HEK293 (cell line): ENCODE measurements around the gene ABCG8.

Experiments
- CTCF ChIA-PET: fragments of 350-600 bp; formaldehyde crosslinking; extraction: SDS; loops from one replicate; lab custom pipeline; 2021; ENCODE audit warnings: antibody characterized with exemption; lab: Yijun Ruan, JAX
- POLR2A ChIA-PET: fragments of 300-600 bp; formaldehyde crosslinking; extraction: SDS; loops from one replicate; lab custom pipeline; 2020; ENCODE audit warnings: antibody characterized with exemption, inconsistent platforms; lab: Yijun Ruan, JAX
- H3K27ac ChIP-seq: fragments of 200-500 bp; sonication (Bioruptor generic); 2 replicates; pipeline ENCODE4 v1.5.1; 2014; ENCODE audit warnings: low read depth, low read length, control low read depth, inconsistent platforms; ENCODE audit errors: extremely low read depth
- H3K36me3 ChIP-seq, 2 experiments: fragments of 200-500 bp in 1 of 2; sonication (Bioruptor generic) in 1 of 2; 1 replicate in 1 of 2; 2 replicates in 1 of 2; pipeline ENCODE4 v1.5.1; 2014 to 2017; ENCODE audit warnings: inconsistent platforms in 2 of 2, low read length in 2 of 2; ENCODE audit not compliant: control insufficient read depth in 2 of 2, insufficient read depth in 1 of 2
- H3K4me1 ChIP-seq: fragments of 200-500 bp; sonication (Bioruptor generic); 2 replicates; pipeline ENCODE4 v1.5.1; 2014; ENCODE audit warnings: mild to moderate bottlenecking, low read length, inconsistent platforms; ENCODE audit not compliant: control insufficient read depth, insufficient read depth
- H3K4me3 ChIP-seq: 2 replicates; pipeline ENCODE4 v1.5.1; 2011; ENCODE audit warnings: low read depth, mild to moderate bottlenecking, control low read depth, low read length, moderate library complexity
- H3K9me3 ChIP-seq: fragments of 200-500 bp; sonication (Bioruptor generic); 2 replicates; pipeline ENCODE4 v1.5.1; 2014; ENCODE audit warnings: low read depth, low read length, inconsistent platforms; ENCODE audit not compliant: control insufficient read depth, insufficient read depth
- EGR2 ChIP-seq: fragments of 450-650 bp; formaldehyde crosslinking; IDR thresholded peaks from 2 replicates; pipeline ENCODE4 v1.5.1; 2016; ENCODE audit warnings: low read depth, missing biosample characterization, missing genetic modification characterization
- GFI1B ChIP-seq: fragments of 450-650 bp; formaldehyde crosslinking; IDR thresholded peaks from 2 replicates; pipeline ENCODE4 v1.5.1; 2016; ENCODE audit warnings: missing biosample characterization, missing genetic modification characterization
- GLI2 ChIP-seq: fragments of 450-650 bp; formaldehyde crosslinking; IDR thresholded peaks from 2 replicates; pipeline ENCODE4; 2017; ENCODE audit warnings: missing biosample characterization, missing genetic modification characterization, low read depth, borderline replicate concordance
- HOXD13 ChIP-seq: sonication (generic); formaldehyde crosslinking; IDR thresholded peaks from 2 replicates; pipeline ENCODE4 v1.8.0; 2022; ENCODE audit warnings: missing genetic modification reagents, borderline replicate concordance
- ZNF112 ChIP-seq: fragments of 450-650 bp; formaldehyde crosslinking; IDR thresholded peaks from 2 replicates; pipeline ENCODE4 v1.5.0; 2017; ENCODE audit warnings: missing biosample characterization, missing genetic modification characterization
- ZNF157 ChIP-seq: fragments of 450-650 bp; formaldehyde crosslinking; IDR thresholded peaks from 2 replicates; pipeline ENCODE4 v1.5.1; 2016; ENCODE audit warnings: missing biosample characterization, missing genetic modification characterization
- ZNF211 ChIP-seq: fragments of 450-650 bp; formaldehyde crosslinking; IDR thresholded peaks from 2 replicates; pipeline ENCODE4 v1.5.1; 2016; ENCODE audit warnings: low read depth, missing biosample characterization, missing genetic modification characterization
- ZNF239 ChIP-seq: fragments of 450-650 bp; formaldehyde crosslinking; IDR thresholded peaks from 2 replicates; pipeline ENCODE4 v1.5.1; 2016; ENCODE audit warnings: missing biosample characterization, missing genetic modification characterization
- ZNF366 ChIP-seq: fragments of 450-650 bp; formaldehyde crosslinking; conservative IDR thresholded peaks from 2 replicates; pipeline ENCODE4 v1.5.1; 2016; ENCODE audit warnings: missing biosample characterization, missing genetic modification characterization
- ZNF433 ChIP-seq: fragments of 450-650 bp; formaldehyde crosslinking; IDR thresholded peaks from 2 replicates; pipeline ENCODE4 v1.5.1; 2016; ENCODE audit warnings: missing biosample characterization, missing genetic modification characterization, low read depth
- ZNF600 ChIP-seq: fragments of 450-650 bp; formaldehyde crosslinking; IDR thresholded peaks from 2 replicates; pipeline ENCODE4 v1.5.1; 2016; ENCODE audit warnings: missing biosample characterization, missing genetic modification characterization
- ZNF624 ChIP-seq: fragments of 450-650 bp; formaldehyde crosslinking; IDR thresholded peaks from 2 replicates; pipeline ENCODE4 v1.5.1; 2017; ENCODE audit warnings: missing biosample characterization, missing genetic modification characterization
- ZNF747 ChIP-seq: fragments of 450-650 bp; formaldehyde crosslinking; IDR thresholded peaks from 2 replicates; pipeline ENCODE4 v1.5.1; 2016; ENCODE audit warnings: missing biosample characterization, missing genetic modification characterization
- TF ChIP-seq, protein P1 (sequence below): fragments of 450-650 bp; formaldehyde crosslinking; IDR thresholded peaks from 2 replicates; pipeline ENCODE4; 2016; ENCODE audit warnings: missing biosample characterization, missing genetic modification characterization
- TF ChIP-seq, protein P2 (sequence below): IDR thresholded peaks from 2 replicates; pipeline ENCODE4 v1.6.1; 2011; ENCODE audit warnings: mild to moderate bottlenecking, low read depth, low read length, borderline replicate concordance
- TF ChIP-seq, protein P3 (sequence below): fragments of 450-650 bp; formaldehyde crosslinking; conservative IDR thresholded peaks from 2 replicates; pipeline ENCODE4 v1.5.1; 2016; ENCODE audit warnings: low read depth, missing biosample characterization, missing genetic modification characterization
- TF ChIP-seq, protein P4 (sequence below): fragments of 450-650 bp; formaldehyde crosslinking; IDR thresholded peaks from 2 replicates; pipeline ENCODE4 v1.5.1; 2016; ENCODE audit warnings: missing biosample characterization, missing genetic modification characterization
- TF ChIP-seq, protein P5 (sequence below): fragments of 450-650 bp; formaldehyde crosslinking; IDR thresholded peaks from 2 replicates; pipeline ENCODE4 v1.5.1; 2016; ENCODE audit warnings: missing biosample characterization, missing genetic modification characterization
- TF ChIP-seq, protein P6 (sequence below): fragments of 450-650 bp; formaldehyde crosslinking; IDR thresholded peaks from 2 replicates; pipeline ENCODE4 v1.5.1; 2017; ENCODE audit warnings: missing biosample characterization, missing genetic modification characterization

Gene ABCG8

DNA sequence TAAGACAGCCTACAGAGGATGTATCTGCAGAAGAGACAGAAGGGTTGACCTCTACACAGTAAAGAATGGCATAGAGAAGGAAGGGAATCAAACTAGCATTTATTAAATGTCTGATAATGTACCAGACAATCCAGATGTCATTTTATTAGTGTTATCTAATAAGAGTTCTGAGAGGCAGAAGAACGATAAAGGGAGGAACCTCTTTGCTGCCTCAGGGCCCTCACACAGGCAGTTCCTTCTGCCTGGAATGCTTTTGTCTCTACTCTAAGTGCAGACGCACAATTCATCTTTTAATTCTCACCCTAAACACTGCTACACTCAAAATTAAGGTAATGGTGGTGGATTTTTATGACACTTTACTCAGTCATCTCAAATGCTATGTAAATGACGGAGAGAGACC is 92.5 kb downstream of the ABCG8 start:
- no peaks in the 10 kb centered on the region for H3K9me3 ChIP-seq
- POLR2A ChIA-PET = no interaction called here
- H3K27ac ChIP-seq = no peak overlapping the region
- no peak overlapping the region for H3K4me3 ChIP-seq
- no peaks in the 10 kb centered on the region for H3K4me1 ChIP-seq
- TF ChIP-seq ZNF433 (no peak), ZNF211 (tag by site-specific recombination) (no peak), ZNF624 (tag by site-specific recombination) (no peak), GFI1B (no peak), ZNF239 (tag by site-specific recombination) (no peak), ZNF157 (no peak), ZNF112 (tag by site-specific recombination) (no peak), ZNF600 (no peak), GLI2 (no peak), HOXD13 (CRISPR knock-in tag) (no peak), ZNF366 (tag by site-specific recombination) (no peak), EGR2 (tag by site-specific recombination) (no peak), ZNF747 (tag by site-specific recombination) (no peak)
- TF ChIP-seq, protein P1, sequence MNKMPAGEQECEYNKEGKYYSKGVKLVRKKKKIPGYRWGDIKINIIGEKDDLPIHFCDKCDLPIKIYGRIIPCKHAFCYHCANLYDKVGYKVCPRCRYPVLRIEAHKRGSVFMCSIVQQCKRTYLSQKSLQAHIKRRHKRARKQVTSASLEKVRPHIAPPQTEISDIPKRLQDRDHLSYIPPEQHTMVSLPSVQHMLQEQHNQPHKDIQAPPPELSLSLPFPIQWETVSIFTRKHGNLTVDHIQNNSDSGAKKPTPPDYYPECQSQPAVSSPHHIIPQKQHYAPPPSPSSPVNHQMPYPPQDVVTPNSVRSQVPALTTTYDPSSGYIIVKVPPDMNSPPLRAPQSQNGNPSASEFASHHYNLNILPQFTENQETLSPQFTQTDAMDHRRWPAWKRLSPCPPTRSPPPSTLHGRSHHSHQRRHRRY (tag by site-specific recombination) = no peak
- TF ChIP-seq, protein P2, sequence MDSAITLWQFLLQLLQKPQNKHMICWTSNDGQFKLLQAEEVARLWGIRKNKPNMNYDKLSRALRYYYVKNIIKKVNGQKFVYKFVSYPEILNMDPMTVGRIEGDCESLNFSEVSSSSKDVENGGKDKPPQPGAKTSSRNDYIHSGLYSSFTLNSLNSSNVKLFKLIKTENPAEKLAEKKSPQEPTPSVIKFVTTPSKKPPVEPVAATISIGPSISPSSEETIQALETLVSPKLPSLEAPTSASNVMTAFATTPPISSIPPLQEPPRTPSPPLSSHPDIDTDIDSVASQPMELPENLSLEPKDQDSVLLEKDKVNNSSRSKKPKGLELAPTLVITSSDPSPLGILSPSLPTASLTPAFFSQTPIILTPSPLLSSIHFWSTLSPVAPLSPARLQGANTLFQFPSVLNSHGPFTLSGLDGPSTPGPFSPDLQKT = no peak
- TF ChIP-seq, protein P3, sequence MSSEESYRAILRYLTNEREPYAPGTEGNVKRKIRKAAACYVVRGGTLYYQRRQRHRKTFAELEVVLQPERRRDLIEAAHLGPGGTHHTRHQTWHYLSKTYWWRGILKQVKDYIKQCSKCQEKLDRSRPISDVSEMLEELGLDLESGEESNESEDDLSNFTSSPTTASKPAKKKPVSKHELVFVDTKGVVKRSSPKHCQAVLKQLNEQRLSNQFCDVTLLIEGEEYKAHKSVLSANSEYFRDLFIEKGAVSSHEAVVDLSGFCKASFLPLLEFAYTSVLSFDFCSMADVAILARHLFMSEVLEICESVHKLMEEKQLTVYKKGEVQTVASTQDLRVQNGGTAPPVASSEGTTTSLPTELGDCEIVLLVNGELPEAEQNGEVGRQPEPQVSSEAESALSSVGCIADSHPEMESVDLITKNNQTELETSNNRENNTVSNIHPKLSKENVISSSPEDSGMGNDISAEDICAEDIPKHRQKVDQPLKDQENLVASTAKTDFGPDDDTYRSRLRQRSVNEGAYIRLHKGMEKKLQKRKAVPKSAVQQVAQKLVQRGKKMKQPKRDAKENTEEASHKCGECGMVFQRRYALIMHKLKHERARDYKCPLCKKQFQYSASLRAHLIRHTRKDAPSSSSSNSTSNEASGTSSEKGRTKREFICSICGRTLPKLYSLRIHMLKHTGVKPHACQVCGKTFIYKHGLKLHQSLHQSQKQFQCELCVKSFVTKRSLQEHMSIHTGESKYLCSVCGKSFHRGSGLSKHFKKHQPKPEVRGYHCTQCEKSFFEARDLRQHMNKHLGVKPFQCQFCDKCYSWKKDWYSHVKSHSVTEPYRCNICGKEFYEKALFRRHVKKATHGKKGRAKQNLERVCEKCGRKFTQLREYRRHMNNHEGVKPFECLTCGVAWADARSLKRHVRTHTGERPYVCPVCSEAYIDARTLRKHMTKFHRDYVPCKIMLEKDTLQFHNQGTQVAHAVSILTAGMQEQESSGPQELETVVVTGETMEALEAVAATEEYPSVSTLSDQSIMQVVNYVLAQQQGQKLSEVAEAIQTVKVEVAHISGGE (tag by site-specific recombination) = no peak
- TF ChIP-seq, protein P4, sequence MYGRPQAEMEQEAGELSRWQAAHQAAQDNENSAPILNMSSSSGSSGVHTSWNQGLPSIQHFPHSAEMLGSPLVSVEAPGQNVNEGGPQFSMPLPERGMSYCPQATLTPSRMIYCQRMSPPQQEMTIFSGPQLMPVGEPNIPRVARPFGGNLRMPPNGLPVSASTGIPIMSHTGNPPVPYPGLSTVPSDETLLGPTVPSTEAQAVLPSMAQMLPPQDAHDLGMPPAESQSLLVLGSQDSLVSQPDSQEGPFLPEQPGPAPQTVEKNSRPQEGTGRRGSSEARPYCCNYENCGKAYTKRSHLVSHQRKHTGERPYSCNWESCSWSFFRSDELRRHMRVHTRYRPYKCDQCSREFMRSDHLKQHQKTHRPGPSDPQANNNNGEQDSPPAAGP (tag by site-specific recombination) = no peak
- TF ChIP-seq, protein P5, sequence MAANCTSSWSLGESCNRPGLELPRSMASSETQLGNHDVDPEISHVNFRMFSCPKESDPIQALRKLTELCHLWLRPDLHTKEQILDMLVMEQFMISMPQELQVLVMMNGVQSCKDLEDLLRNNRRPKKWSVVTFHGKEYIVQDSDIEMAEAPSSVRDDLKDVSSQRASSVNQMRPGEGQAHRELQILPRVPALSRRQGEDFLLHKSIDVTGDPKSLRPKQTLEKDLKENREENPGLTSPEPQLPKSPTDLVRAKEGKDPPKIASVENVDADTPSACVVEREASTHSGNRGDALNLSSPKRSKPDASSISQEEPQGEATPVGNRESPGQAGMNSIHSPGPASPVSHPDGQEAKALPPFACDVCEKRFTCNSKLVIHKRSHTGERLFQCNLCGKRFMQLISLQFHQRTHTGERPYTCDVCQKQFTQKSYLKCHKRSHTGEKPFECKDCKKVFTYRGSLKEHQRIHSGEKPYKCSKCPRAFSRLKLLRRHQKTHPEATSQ (tag by site-specific recombination) = no peak
- TF ChIP-seq, protein P6, sequence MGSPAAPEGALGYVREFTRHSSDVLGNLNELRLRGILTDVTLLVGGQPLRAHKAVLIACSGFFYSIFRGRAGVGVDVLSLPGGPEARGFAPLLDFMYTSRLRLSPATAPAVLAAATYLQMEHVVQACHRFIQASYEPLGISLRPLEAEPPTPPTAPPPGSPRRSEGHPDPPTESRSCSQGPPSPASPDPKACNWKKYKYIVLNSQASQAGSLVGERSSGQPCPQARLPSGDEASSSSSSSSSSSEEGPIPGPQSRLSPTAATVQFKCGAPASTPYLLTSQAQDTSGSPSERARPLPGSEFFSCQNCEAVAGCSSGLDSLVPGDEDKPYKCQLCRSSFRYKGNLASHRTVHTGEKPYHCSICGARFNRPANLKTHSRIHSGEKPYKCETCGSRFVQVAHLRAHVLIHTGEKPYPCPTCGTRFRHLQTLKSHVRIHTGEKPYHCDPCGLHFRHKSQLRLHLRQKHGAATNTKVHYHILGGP = no peak
- H3K36me3 ChIP-seq = peaks cover 27 to 71% of the 10 kb centered on the region in 2 experiments
- CTCF ChIA-PET = interaction anchor here (1.4 kb wide), 1 partner anchor 28 kb away, joined by 4 read pairs; no protein-coding TSS in a partner anchor
